Measurements from ENCODE around the gene NEAT1.
A peak's percentile ranks its signal among the peaks of the same experiment; 100 is the strongest.

The NEAT1 gene

GRCh38 chr11:65426839-65427690, 4.5 kb downstream of the NEAT1 start:
- peak; percentile 9 for FAIRE-seq
- DNase-seq (ENCODE audit: insufficient read length, low spot score), result no peak

GRCh38 chr11:65427691-65428577, 5.3 kb downstream of the NEAT1 start:
- 0 out of 2 replicates have a peak, but pooled peaks have one; percentile 12 for TF ChIP-seq SPI1 (IDR thresholded peaks at IDR 0.05; ENCODE audit: low read depth, low read length)
- peak; percentile 91 for TF ChIP-seq POU2F2 (IDR thresholded peaks at IDR 0.05; ENCODE audit: low read depth, low read length)
- no peak for TF ChIP-seq PAX5 (IDR thresholded peaks at IDR 0.05; ENCODE audit: insufficient read depth, low read length, severe bottlenecking)
- peak; percentile 85 for TF ChIP-seq POLR2A (IDR thresholded peaks at IDR 0.05; ENCODE audit: low read depth, low read length)
- TF ChIP-seq TAF1 (IDR thresholded peaks at IDR 0.05; ENCODE audit: low read depth, low read length), result peak; percentile 38
- TF ChIP-seq POLR2AphosphoS5 (IDR thresholded peaks at IDR 0.05; ENCODE audit: low read depth, low read length), result 0 out of 2 replicates have a peak, but pooled peaks have one; percentile 66
- DNase-seq (ENCODE audit: insufficient read length, low spot score) (no peak), FAIRE-seq (peak; percentile 16)

More at GRCh38 chr11:65426839-65427690, 4.5 kb downstream of the NEAT1 start:
- TF ChIP-seq POU2F2 (IDR thresholded peaks at IDR 0.05; ENCODE audit: low read depth, low read length), result peak; percentile 95
- peak; percentile 96 for TF ChIP-seq POLR2AphosphoS5 (IDR thresholded peaks at IDR 0.05; ENCODE audit: low read depth, low read length)
- 0 out of 2 replicates have a peak, but pooled peaks have one; percentile 5 for TF ChIP-seq TAF1 (IDR thresholded peaks at IDR 0.05; ENCODE audit: low read depth, low read length)
- TF ChIP-seq POLR2A (IDR thresholded peaks at IDR 0.05; ENCODE audit: low read depth, low read length), result peak; percentile 96
- TF ChIP-seq SPI1 (IDR thresholded peaks at IDR 0.05; ENCODE audit: low read depth, low read length), result no peak
- peak; percentile 2 for TF ChIP-seq PAX5 (IDR thresholded peaks at IDR 0.05; ENCODE audit: insufficient read depth, low read length, severe bottlenecking)

- FAIRE-seq, result no peak
- peak; percentile 52; the same call in 1 of the 2 replicates for TF ChIP-seq POLR2A (IDR thresholded peaks at IDR 0.05; ENCODE audit: low read depth, low read length)
- TF ChIP-seq POLR2AphosphoS5 (IDR thresholded peaks at IDR 0.05; ENCODE audit: low read depth, low read length), result no peak
These were observed 6.0 kb downstream of the NEAT1 start for GRCh38 chr11:65428578-65429067.

GRCh38 chr11:65429068-65429681, 6.6 kb downstream of the NEAT1 start:
- FAIRE-seq, result no peak
- no peak for TF ChIP-seq POLR2AphosphoS5 (IDR thresholded peaks at IDR 0.05; ENCODE audit: low read depth, low read length)
- TF ChIP-seq PAX5 (IDR thresholded peaks at IDR 0.05; ENCODE audit: insufficient read depth, low read length, severe bottlenecking), result no peak
- no peak for TF ChIP-seq POLR2A (IDR thresholded peaks at IDR 0.05; ENCODE audit: low read depth, low read length)
- TF ChIP-seq SPI1 (IDR thresholded peaks at IDR 0.05; ENCODE audit: low read depth, low read length), result no peak
- no peak for TF ChIP-seq POU2F2 (IDR thresholded peaks at IDR 0.05; ENCODE audit: low read depth, low read length)
- TF ChIP-seq TAF1 (IDR thresholded peaks at IDR 0.05; ENCODE audit: low read depth, low read length), result no peak
- no peak for DNase-seq (ENCODE audit: insufficient read length, low spot score)

More at GRCh38 chr11:65428578-65429067, 6.0 kb downstream of the NEAT1 start:
- DNase-seq (ENCODE audit: insufficient read length, low spot score), result no peak

- TF ChIP-seq POU2F2 (IDR thresholded peaks at IDR 0.05; ENCODE audit: low read depth, low read length) (peak; percentile 56; the same call in 1 of the 2 replicates), TAF1 (IDR thresholded peaks at IDR 0.05; ENCODE audit: low read depth, low read length) (no peak), PAX5 (IDR thresholded peaks at IDR 0.05; ENCODE audit: insufficient read depth, low read length, severe bottlenecking) (no peak), POLR2AphosphoS5 (IDR thresholded peaks at IDR 0.05; ENCODE audit: low read depth, low read length) (peak; percentile 76), SPI1 (IDR thresholded peaks at IDR 0.05; ENCODE audit: low read depth, low read length) (peak; percentile 72), POLR2A (IDR thresholded peaks at IDR 0.05; ENCODE audit: low read depth, low read length) (peak; percentile 68)
- DNase-seq (ENCODE audit: insufficient read length, low spot score) (no peak), FAIRE-seq (peak; percentile 58)
These were observed 7.3 kb downstream of the NEAT1 start for GRCh38 chr11:65429724-65430405.

- peak; percentile 26 for FAIRE-seq
- TF ChIP-seq SPI1 (IDR thresholded peaks at IDR 0.05; ENCODE audit: low read depth, low read length) (peak; percentile 61), PAX5 (IDR thresholded peaks at IDR 0.05; ENCODE audit: insufficient read depth, low read length, severe bottlenecking) (no peak)
- DNase-seq (ENCODE audit: insufficient read length, low spot score), result no peak
These were observed 8.0 kb downstream of the NEAT1 start for GRCh38 chr11:65430406-65431217.

- TF ChIP-seq POLR2AphosphoS5 (IDR thresholded peaks at IDR 0.05; ENCODE audit: low read depth, low read length), result no peak
- peak; percentile 69 for TF ChIP-seq SPI1 (IDR thresholded peaks at IDR 0.05; ENCODE audit: low read depth, low read length)
- TF ChIP-seq PAX5 (IDR thresholded peaks at IDR 0.05; ENCODE audit: insufficient read depth, low read length, severe bottlenecking), result no peak
- no peak for TF ChIP-seq POLR2A (IDR thresholded peaks at IDR 0.05; ENCODE audit: low read depth, low read length)
- no peak for TF ChIP-seq TAF1 (IDR thresholded peaks at IDR 0.05; ENCODE audit: low read depth, low read length)
- TF ChIP-seq POU2F2 (IDR thresholded peaks at IDR 0.05; ENCODE audit: low read depth, low read length), result peak; percentile 90
- FAIRE-seq (no peak), DNase-seq (ENCODE audit: insufficient read length, low spot score) (no peak)
These were observed 9.0 kb downstream of the NEAT1 start for GRCh38 chr11:65431451-65432099.

Data from GM12891 (cell line).